HepG2 (cell line): ENCODE results near the gene VPS50. TPM values are rescaled to one million over a fixed set of nuclear protein-coding genes. Genes with fewer than 3 reads are reported as not detected.

ENCODE experiments used
- ATAC-seq: fragments of 200-7000 bp; cut with Tn5 transposase; 3 replicates; pipeline ENCODE4 v1.9.1; 2020; ENCODE audit warnings: mild to moderate bottlenecking, moderate library complexity
- BruUV-seq: library from RNA; stranded (reverse); fragments of 400-500 nt; replicated peaks from 2 replicates; lab custom pipeline; 2021; lab: Mats Ljungman, UMichigan
- CTCF ChIA-PET: fragments of 300-600 bp; formaldehyde crosslinking; extraction: SDS; loops from one replicate; lab custom pipeline; 2021; ENCODE audit warnings: low total read pairs, inconsistent platforms, low intra/inter-chr PET ratio; lab: Yijun Ruan, JAX
- POLR2A ChIA-PET: fragments of 350-600 bp; sonication (Branson Sonifier 250); formaldehyde crosslinking; loops from one replicate; lab custom pipeline; 2020; ENCODE audit warnings: antibody characterized with exemption, inconsistent platforms; lab: Yijun Ruan, JAX
- DNase-seq: peaks from one replicate; pipeline ENCODE4 v3.0.0-alpha.2; 2015; ENCODE audit warnings: low spot score
- FAIRE-seq: peaks from 3 replicates; lab custom pipeline; 2011; peaks lifted over from hg19 to GRCh38; lab: Jason Lieb, UNC
- H2AFZ ChIP-seq: one replicate; pipeline ENCODE4 v1.6.1; 2011; ENCODE audit warnings: low read length, inconsistent platforms
- H3K27ac ChIP-seq: fragments of 300-600 bp; 3 replicates; pipeline ENCODE4 v1.8.0; 2011; ENCODE audit warnings: mixed run types, mild to moderate bottlenecking, mixed read lengths, low read length, inconsistent platforms; ENCODE audit not compliant: insufficient read depth; ENCODE audit errors: extremely low read length
- H3K27me3 ChIP-seq, 2 experiments: fragments of 200-600 bp in 1 of 2; 2 replicates in 1 of 2; 3 replicates in 1 of 2; pipeline versions ENCODE4 v1.6.0 to v1.8.0; 2011; ENCODE audit warnings: low read length in 2 of 2, mild to moderate bottlenecking in 2 of 2, moderate library complexity in 2 of 2, inconsistent platforms in 1 of 2; ENCODE audit not compliant: insufficient read depth in 2 of 2, control insufficient read depth in 1 of 2
- H3K36me3 ChIP-seq, 2 experiments: fragments of 200-600 bp in 1 of 2; replicated peaks in 1 of 2; 2 replicates in 1 of 2; 3 replicates in 1 of 2; pipeline versions ENCODE4 v1.5.1 to v1.8.0; 2011; ENCODE audit warnings: low read length in 2 of 2, inconsistent platforms in 1 of 2; ENCODE audit not compliant: insufficient read depth in 2 of 2, control insufficient read depth in 1 of 2
- H3K4me1 ChIP-seq: 2 replicates; pipeline ENCODE4 v1.5.1; 2012; ENCODE audit warnings: low read length, inconsistent platforms; ENCODE audit not compliant: insufficient read depth
- H3K4me2 ChIP-seq: 2 replicates; pipeline ENCODE4 v1.6.0; 2011; ENCODE audit warnings: low read depth, low read length, inconsistent platforms
- H3K4me3 ChIP-seq, 3 experiments: fragments of 200-600 bp in 1 of 3; sonication (generic), shearing (Covaris generic) in 1 of 3; replicated peaks in 1 of 3; 2 replicates each; pipeline ENCODE4 v1.5.1; 2011 to 2016; ENCODE audit warnings: low read length in 3 of 3, inconsistent platforms in 2 of 3, low read depth in 2 of 3, mild to moderate bottlenecking in 2 of 3, control low read depth in 1 of 3, mixed read lengths in 1 of 3; ENCODE audit not compliant: insufficient read depth in 1 of 3
- H3K79me2 ChIP-seq: one replicate; pipeline ENCODE4 v1.6.1; 2011; ENCODE audit warnings: low read length, inconsistent platforms; ENCODE audit not compliant: insufficient read depth
- H3K9ac ChIP-seq: 2 replicates; pipeline ENCODE4 v1.6.0; 2011; ENCODE audit warnings: mild to moderate bottlenecking, low read depth, low read length, inconsistent platforms; ENCODE audit not compliant: insufficient read depth
- H3K9me3 ChIP-seq: 2 replicates; pipeline ENCODE4 v1.5.1; 2012; ENCODE audit warnings: mild to moderate bottlenecking, low read length
- H4K20me1 ChIP-seq: 2 replicates; pipeline ENCODE4 v1.6.0; 2011; ENCODE audit warnings: inconsistent platforms, mild to moderate bottlenecking, low read length, moderate library complexity; ENCODE audit not compliant: insufficient read depth
- ARID3A ChIP-seq: IDR thresholded peaks from 2 replicates; pipeline ENCODE4 v1.6.1; 2012; ENCODE audit warnings: low read depth, low read length, improper control_type of control experiment
- CBX5 ChIP-seq: sonication (generic); formaldehyde crosslinking; IDR thresholded peaks from 2 replicates; pipeline ENCODE4 v1.4.0; 2020; ENCODE audit warnings: missing genetic modification reagents, borderline replicate concordance
- CEBPG ChIP-seq: IDR thresholded peaks from 2 replicates; pipeline ENCODE4 v1.6.1; 2016
- ESRRA ChIP-seq: sonication (generic); formaldehyde crosslinking; IDR thresholded peaks from 2 replicates; pipeline ENCODE4 v1.5.1; 2020; ENCODE audit warnings: mild to moderate bottlenecking, low read depth, missing genetic modification reagents
- EZH2 ChIP-seq: conservative IDR thresholded peaks from 2 replicates; pipeline ENCODE4 v1.6.1; 2012; ENCODE audit warnings: mild to moderate bottlenecking, low read depth, low read length, moderate library complexity
- GMEB2 ChIP-seq: IDR thresholded peaks from 2 replicates; pipeline ENCODE4 v1.6.1; 2016; ENCODE audit warnings: missing biosample characterization, missing genetic modification reagents, low read depth
- HNF4G ChIP-seq, 2 experiments: sonication (generic) in 1 of 2; formaldehyde crosslinking in 1 of 2; IDR thresholded peaks; 2 replicates each; pipeline versions ENCODE4 v1.4.0 to v1.6.1; 2011 to 2020; ENCODE audit warnings: borderline replicate concordance in 2 of 2, low read depth in 2 of 2, mild to moderate bottlenecking in 2 of 2, low read length in 1 of 2, missing genetic modification reagents in 1 of 2, moderate library complexity in 1 of 2
- JARID2 ChIP-seq: sonication (generic); formaldehyde crosslinking; IDR thresholded peaks from 2 replicates; pipeline ENCODE4 v1.8.1; 2023; ENCODE audit warnings: missing genetic modification reagents, inconsistent platforms; ENCODE audit not compliant: insufficient replicate concordance
- KDM1A ChIP-seq: IDR thresholded peaks from 2 replicates; pipeline ENCODE4 v1.6.1; 2016; ENCODE audit warnings: missing compliant biosample characterization
- KDM2A ChIP-seq: sonication (generic); formaldehyde crosslinking; IDR thresholded peaks from 2 replicates; pipeline ENCODE4 v1.4.0; 2020; ENCODE audit warnings: low read depth, missing genetic modification reagents, borderline replicate concordance
- KDM4B ChIP-seq: sonication (generic); formaldehyde crosslinking; IDR thresholded peaks from 2 replicates; pipeline ENCODE4 v1.4.0; 2020; ENCODE audit warnings: missing genetic modification reagents
- MED13 ChIP-seq: sonication (generic); formaldehyde crosslinking; IDR thresholded peaks from 2 replicates; pipeline ENCODE4 v1.5.0; 2020; ENCODE audit warnings: missing genetic modification reagents
- MYC ChIP-seq: sonication (generic); formaldehyde crosslinking; IDR thresholded peaks from 2 replicates; pipeline ENCODE4 v1.9.0; 2021; ENCODE audit warnings: missing genetic modification reagents, borderline replicate concordance
- NCOA2 ChIP-seq: sonication (generic); formaldehyde crosslinking; IDR thresholded peaks from 2 replicates; pipeline ENCODE4 v1.8.0; 2022; ENCODE audit warnings: inconsistent platforms
- NFE2L2 ChIP-seq: fragments of 150-350 bp; IDR thresholded peaks from 2 replicates; pipeline ENCODE4 v1.6.1; 2014; ENCODE audit warnings: low read length
- YEATS4 ChIP-seq: sonication (generic); formaldehyde crosslinking; IDR thresholded peaks from 2 replicates; pipeline ENCODE4 v1.4.0; 2020; ENCODE audit warnings: missing genetic modification reagents, borderline replicate concordance
- ZNF367 ChIP-seq: sonication (generic); formaldehyde crosslinking; IDR thresholded peaks from 2 replicates; pipeline ENCODE4 v1.4.0; 2020; ENCODE audit warnings: missing genetic modification reagents, borderline replicate concordance
- ZNF501 ChIP-seq: sonication (generic); formaldehyde crosslinking; IDR thresholded peaks from 2 replicates; pipeline ENCODE4 v1.5.1; 2020; ENCODE audit warnings: mild to moderate bottlenecking, moderate library complexity, missing genetic modification reagents
- ZNF574 ChIP-seq: sonication (generic); formaldehyde crosslinking; IDR thresholded peaks from 2 replicates; pipeline ENCODE4 v1.4.0; 2020; ENCODE audit warnings: missing genetic modification reagents
- ZNF652 ChIP-seq: IDR thresholded peaks from 2 replicates; pipeline ENCODE4 v1.6.1; 2016; ENCODE audit warnings: low read depth, borderline replicate concordance
- ZNF674 ChIP-seq: sonication (generic); formaldehyde crosslinking; IDR thresholded peaks from 2 replicates; pipeline ENCODE4 v1.5.0; 2020; ENCODE audit warnings: low read depth, mild to moderate bottlenecking, missing genetic modification reagents
- whole genome bisulfite sequencing: methylation state at CpG from one replicate; pipeline ENCODE4 v1.1.6; 2017; ENCODE audit warnings: low lambda C conversion rate; 5-methylcytosine and 5-hydroxymethylcytosine counted together
- in situ Hi-C: cut with HindIII; loops from 2 replicates; pipeline ENCODE4 v1.10.0; 2017; ENCODE audit warnings: low pct_unique_long_range_greater_than_20kb; ENCODE audit not compliant: extremely low pct_ligation_motif_present
- intact Hi-C: fragments of 100-400 bp; cut with micrococcal nuclease; formaldehyde crosslinking; loops from one replicate; pipeline ENCODE4 v1.10.0; 2022; ENCODE audit not compliant: unreplicated experiment
- polyA plus RNA-seq, 8 experiments: library from polyadenylated mRNA; depleted of rRNA in 3 of 8; stranded (reverse) in 7 of 8; unstranded in 1 of 8; fragments of >200 nt; fragmentation: Illumina TruSeq in 4 of 8; extraction: Trizol in 4 of 8; gene quantifications; 2 replicates each; pipeline versions ENCODE4 v1.2.1 to v1.2.3, GENCODE V29; 2011 to 2016; ENCODE audit warnings: low read depth in 4 of 8, missing spikeins in 1 of 8, mixed read lengths in 1 of 8; ENCODE audit not compliant: insufficient read depth in 1 of 8
- total RNA-seq, 5 experiments: library from RNA; depleted of rRNA; stranded (reverse); fragments of >200 nt; fragmentation: Illumina TruSeq; extraction: Trizol; gene quantifications; 2 replicates each; pipeline ENCODE4 v1.2.3, GENCODE V29; 2016; ENCODE audit warnings: low read depth in 1 of 5

Gene VPS50
- total and polyA plus RNA-seq, 2 of the 13 experiments (the other 11 are each of a cell fraction or from before 2014, with no cell fraction given) = 10.3 to 20.4 TPM

DNA sequence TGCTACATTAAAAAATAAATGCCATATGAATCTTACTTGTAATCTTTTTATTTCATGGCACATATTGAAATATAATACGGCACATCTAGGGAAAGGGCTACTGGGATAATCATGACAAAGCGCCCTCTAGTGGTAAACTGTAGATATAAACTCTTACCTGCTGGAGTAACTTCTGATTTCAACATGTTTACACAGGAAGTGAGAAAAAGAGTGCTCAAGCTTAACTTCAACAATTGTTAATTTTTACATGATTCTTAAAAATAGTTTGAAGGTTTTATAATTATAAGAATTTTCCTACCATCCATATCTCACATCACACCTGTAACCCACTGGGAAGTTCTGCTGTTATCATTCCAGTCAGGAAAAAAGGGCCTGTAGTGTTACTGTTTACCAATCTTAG, 3.9 kb upstream of the VPS50 start:
- intact Hi-C loops = loop anchor here (1.0 to 5.0 kb wide), 2 partner anchors 136 to 346 kb away; no protein-coding TSS in a partner anchor
- H2AFZ ChIP-seq = no peak overlapping the region
- no peak overlapping the region for H3K9ac ChIP-seq
- no peaks in the 10 kb centered on the region for H3K36me3 ChIP-seq
- H3K9me3 ChIP-seq = no peaks in the 10 kb centered on the region
- BruUV-seq = no TSS peak
- no peak for FAIRE-seq
- POLR2A ChIA-PET = no interaction called here
- no peak overlapping the region for H3K4me2 ChIP-seq
- CTCF ChIA-PET = interaction anchor here (2.7 kb wide), 1 partner anchor 135 kb away, joined by 7 read pairs; no protein-coding TSS in a partner anchor
- in situ Hi-C loops = no loop called here
- H3K27ac ChIP-seq = no peak overlapping the region
- DNase-seq = peak; percentile 56
- peaks cover 8% of the 10 kb centered on the region for H3K79me2 ChIP-seq
- H3K27me3 ChIP-seq = no peaks in the 10 kb centered on the region; a peak in 1 of 5 replicates
- H3K4me3 ChIP-seq = no peak overlapping the region
- H3K4me1 ChIP-seq = peaks cover 6% of the 10 kb centered on the region; the same call in 1 of the 2 replicates
- H4K20me1 ChIP-seq = no peaks in the 10 kb centered on the region; the same call in 1 of the 2 replicates
- 5% methylated on average over 2 of the region's 2 CpGs for WGBS
- no peak for ATAC-seq
- TF ChIP-seq GMEB2 (no peak), NFE2L2 (no peak), KDM4B (no peak), ZNF501 (CRISPR knock-in tag) (no peak), MED13 (CRISPR knock-in tag) (no peak), HNF4G (IDR thresholded peaks at IDR 0.05; ENCODE audit: borderline replicate concordance, low read depth, low read length) (no peak), HNF4G (CRISPR knock-in tag; IDR thresholded peaks at IDR 0.05; ENCODE audit: borderline replicate concordance, low read depth) (no peak), KDM1A (no peak), ARID3A (peak; percentile 67; the same call in 1 of the 2 replicates), MYC (CRISPR knock-in tag) (no peak), JARID2 (no peak), KDM2A (CRISPR knock-in tag) (no peak), EZH2 (no peak), YEATS4 (CRISPR knock-in tag) (no peak), CEBPG (CRISPR knock-in tag) (0 out of 2 replicates have a peak, but pooled peaks have one; percentile 5), ZNF674 (CRISPR knock-in tag) (no peak), NCOA2 (no peak), CBX5 (CRISPR knock-in tag) (no peak), ZNF367 (no peak), ZNF652 (CRISPR knock-in tag) (no peak), ESRRA (CRISPR knock-in tag) (no peak), ZNF574 (no peak)
